GM23338 (cell line): ENCODE results near the gene RTN4IP1.

ENCODE experiments used
- CREB1 ChIP-seq: fragments of 250-450 bp; sonication (Bioruptor Pico); IDR thresholded peaks from 2 replicates; pipeline ENCODE4 v1.5.0; 2020; ENCODE audit warnings: low read depth, mild to moderate bottlenecking, moderate library complexity
- EZH2 ChIP-seq: fragments of 200-600 bp; sonication (generic); IDR thresholded peaks from one replicate; pipeline ENCODE4 v1.8.0; 2017; ENCODE audit warnings: antibody characterized with exemption, mild to moderate bottlenecking, low read depth; ENCODE audit not compliant: unreplicated experiment
- EZH2phosphoT487 ChIP-seq: fragments of 200-600 bp; sonication (generic); IDR thresholded peaks from one replicate; pipeline ENCODE4 v1.8.1; 2018; ENCODE audit warnings: antibody characterized with exemption; ENCODE audit not compliant: unreplicated experiment
- JUNB ChIP-seq: IDR thresholded peaks from one replicate; pipeline ENCODE4 v1.6.1; 2016; ENCODE audit warnings: antibody characterized with exemption; ENCODE audit not compliant: unreplicated experiment
- NANOG ChIP-seq: IDR thresholded peaks from 2 replicates; pipeline ENCODE4 v1.6.1; 2016; ENCODE audit warnings: antibody characterized with exemption, borderline replicate concordance
- POLR2AphosphoS5 ChIP-seq: IDR thresholded peaks from 2 replicates; pipeline ENCODE4 v1.6.1; 2016; ENCODE audit warnings: antibody characterized with exemption, low read depth
- STAT1 ChIP-seq: IDR thresholded peaks from one replicate; pipeline ENCODE4 v1.6.1; 2016; ENCODE audit warnings: antibody characterized with exemption; ENCODE audit not compliant: unreplicated experiment
- ZNF114 ChIP-seq: fragments of 250-450 bp; sonication (Bioruptor Pico); IDR thresholded peaks from 2 replicates; pipeline ENCODE4 v1.5.0; 2020; ENCODE audit warnings: mild to moderate bottlenecking, moderate library complexity
- TF ChIP-seq, protein P1 (sequence below), 2 experiments: fragments of 200-600 bp in 1 of 2; sonication (generic) in 1 of 2; conservative IDR thresholded peaks; 2 replicates each; pipeline versions ENCODE4 v1.5.1 to v1.6.1; 2016 to 2017; ENCODE audit warnings: antibody characterized with exemption in 2 of 2, low read depth in 2 of 2, mild to moderate bottlenecking in 2 of 2, moderate library complexity in 1 of 2
- TF ChIP-seq, protein P2 (sequence below): IDR thresholded peaks from one replicate; pipeline ENCODE4 v1.6.1; 2018; ENCODE audit warnings: antibody characterized with exemption; ENCODE audit not compliant: unreplicated experiment

DNA sequence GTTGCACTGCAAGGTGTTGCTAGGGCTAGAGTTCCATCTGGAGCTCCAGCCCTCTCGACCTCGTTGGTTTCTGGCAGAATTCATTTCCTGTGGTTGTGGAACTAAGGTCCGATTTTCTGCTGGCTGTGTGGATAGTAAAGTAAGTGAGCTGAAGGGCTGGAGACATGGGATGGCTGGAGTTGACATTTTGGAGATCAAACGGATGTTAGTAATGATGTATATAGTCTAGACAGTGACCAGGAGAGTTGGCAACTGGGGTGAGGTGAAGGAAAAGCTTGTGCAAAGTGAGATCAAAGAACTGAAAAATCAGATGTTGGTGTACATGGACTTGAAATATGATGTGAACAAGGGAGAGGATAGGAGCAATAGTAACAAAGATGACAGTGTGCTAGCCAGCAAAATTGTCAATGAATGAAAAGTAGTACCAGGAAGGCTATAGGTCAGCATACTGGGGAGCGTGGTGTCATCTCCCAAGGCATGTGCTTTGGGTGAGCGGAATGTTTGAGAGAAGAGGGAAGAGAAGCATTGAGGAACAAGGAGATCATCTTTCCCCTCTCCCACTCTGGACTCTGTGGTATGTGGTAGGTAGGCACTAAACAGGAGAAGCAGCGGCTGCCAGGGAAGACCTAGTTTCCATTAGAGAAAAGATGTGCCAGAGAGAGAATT is 7.9 kb upstream of the RTN4IP1 start:
- TF ChIP-seq NANOG, result no peak
- TF ChIP-seq, protein P1, sequence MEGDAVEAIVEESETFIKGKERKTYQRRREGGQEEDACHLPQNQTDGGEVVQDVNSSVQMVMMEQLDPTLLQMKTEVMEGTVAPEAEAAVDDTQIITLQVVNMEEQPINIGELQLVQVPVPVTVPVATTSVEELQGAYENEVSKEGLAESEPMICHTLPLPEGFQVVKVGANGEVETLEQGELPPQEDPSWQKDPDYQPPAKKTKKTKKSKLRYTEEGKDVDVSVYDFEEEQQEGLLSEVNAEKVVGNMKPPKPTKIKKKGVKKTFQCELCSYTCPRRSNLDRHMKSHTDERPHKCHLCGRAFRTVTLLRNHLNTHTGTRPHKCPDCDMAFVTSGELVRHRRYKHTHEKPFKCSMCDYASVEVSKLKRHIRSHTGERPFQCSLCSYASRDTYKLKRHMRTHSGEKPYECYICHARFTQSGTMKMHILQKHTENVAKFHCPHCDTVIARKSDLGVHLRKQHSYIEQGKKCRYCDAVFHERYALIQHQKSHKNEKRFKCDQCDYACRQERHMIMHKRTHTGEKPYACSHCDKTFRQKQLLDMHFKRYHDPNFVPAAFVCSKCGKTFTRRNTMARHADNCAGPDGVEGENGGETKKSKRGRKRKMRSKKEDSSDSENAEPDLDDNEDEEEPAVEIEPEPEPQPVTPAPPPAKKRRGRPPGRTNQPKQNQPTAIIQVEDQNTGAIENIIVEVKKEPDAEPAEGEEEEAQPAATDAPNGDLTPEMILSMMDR (conservative IDR thresholded peaks at IDR 0.05; ENCODE audit: low read depth in 2 of 2), result no peak
- TF ChIP-seq EZH2, result no peak
- no peak for TF ChIP-seq POLR2AphosphoS5
- TF ChIP-seq STAT1, result no peak
- TF ChIP-seq, protein P2, sequence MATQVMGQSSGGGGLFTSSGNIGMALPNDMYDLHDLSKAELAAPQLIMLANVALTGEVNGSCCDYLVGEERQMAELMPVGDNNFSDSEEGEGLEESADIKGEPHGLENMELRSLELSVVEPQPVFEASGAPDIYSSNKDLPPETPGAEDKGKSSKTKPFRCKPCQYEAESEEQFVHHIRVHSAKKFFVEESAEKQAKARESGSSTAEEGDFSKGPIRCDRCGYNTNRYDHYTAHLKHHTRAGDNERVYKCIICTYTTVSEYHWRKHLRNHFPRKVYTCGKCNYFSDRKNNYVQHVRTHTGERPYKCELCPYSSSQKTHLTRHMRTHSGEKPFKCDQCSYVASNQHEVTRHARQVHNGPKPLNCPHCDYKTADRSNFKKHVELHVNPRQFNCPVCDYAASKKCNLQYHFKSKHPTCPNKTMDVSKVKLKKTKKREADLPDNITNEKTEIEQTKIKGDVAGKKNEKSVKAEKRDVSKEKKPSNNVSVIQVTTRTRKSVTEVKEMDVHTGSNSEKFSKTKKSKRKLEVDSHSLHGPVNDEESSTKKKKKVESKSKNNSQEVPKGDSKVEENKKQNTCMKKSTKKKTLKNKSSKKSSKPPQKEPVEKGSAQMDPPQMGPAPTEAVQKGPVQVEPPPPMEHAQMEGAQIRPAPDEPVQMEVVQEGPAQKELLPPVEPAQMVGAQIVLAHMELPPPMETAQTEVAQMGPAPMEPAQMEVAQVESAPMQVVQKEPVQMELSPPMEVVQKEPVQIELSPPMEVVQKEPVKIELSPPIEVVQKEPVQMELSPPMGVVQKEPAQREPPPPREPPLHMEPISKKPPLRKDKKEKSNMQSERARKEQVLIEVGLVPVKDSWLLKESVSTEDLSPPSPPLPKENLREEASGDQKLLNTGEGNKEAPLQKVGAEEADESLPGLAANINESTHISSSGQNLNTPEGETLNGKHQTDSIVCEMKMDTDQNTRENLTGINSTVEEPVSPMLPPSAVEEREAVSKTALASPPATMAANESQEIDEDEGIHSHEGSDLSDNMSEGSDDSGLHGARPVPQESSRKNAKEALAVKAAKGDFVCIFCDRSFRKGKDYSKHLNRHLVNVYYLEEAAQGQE, result no peak
- TF ChIP-seq CREB1 (CRISPR knock-in tag), result no peak
- TF ChIP-seq ZNF114, result no peak
- no peak for TF ChIP-seq EZH2phosphoT487
- TF ChIP-seq JUNB, result no peak
